HCT116 (cell line): ENCODE data around the gene SCG5. TPM values are rescaled to one million over a fixed set of nuclear protein-coding genes. Genes with fewer than 3 reads are reported as not detected.

Experiments used
- ATAC-seq: fragments of 200-7000 bp; cut with Tn5 transposase; 2 replicates; pipeline ENCODE4 v1.9.1; 2020; ENCODE audit warnings: mild to moderate bottlenecking, moderate library complexity
- BruUV-seq: library from RNA; stranded (reverse); fragments of 400-500 nt; replicated peaks from 2 replicates; lab custom pipeline; 2021; lab: Mats Ljungman, UMichigan
- CTCF ChIA-PET: fragments of 300-600 bp; sonication (Branson Sonifier 250); formaldehyde crosslinking; loops from one replicate; lab custom pipeline; 2021; ENCODE audit warnings: antibody characterized with exemption; lab: Charles Lee
- POLR2A ChIA-PET: fragments of 300-600, 350-600 bp; sonication (Branson Sonifier 250); formaldehyde crosslinking; loops from one replicate; lab custom pipeline; 2021; ENCODE audit warnings: antibody characterized with exemption; lab: Charles Lee
- RAD21 ChIA-PET, 2 experiments: fragments of 300-600 bp; sonication (Branson Sonifier 250); formaldehyde crosslinking; loops; one replicate each; lab custom pipeline; 2023; ENCODE audit warnings: low total read pairs in 2 of 2; ENCODE audit not compliant: uncharacterized antibody in 2 of 2, unreplicated experiment in 2 of 2, low non-redundant PET in 1 of 2; lab: Charles Lee
- DNase-seq: peaks from one replicate; pipeline ENCODE4 v3.0.0-alpha.2; 2010; ENCODE audit warnings: low read depth, low spot score
- H2AFZ ChIP-seq: fragments of 200-600 bp; shearing (Covaris generic), sonication (generic); 2 replicates; pipeline ENCODE4 v1.6.1; 2017; ENCODE audit warnings: low read depth, mixed run types, mixed read lengths, antibody characterized with exemption, low read length; ENCODE audit not compliant: poor library complexity, severe bottlenecking
- H3K27ac ChIP-seq: 2 replicates; pipeline ENCODE4 v1.5.1; 2012; ENCODE audit warnings: low read depth, low read length
- H3K27me3 ChIP-seq: fragments of 200-600 bp; sonication (generic); 2 replicates; pipeline ENCODE4 v1.6.1; 2016; ENCODE audit warnings: mixed run types, low read length, mixed read lengths; ENCODE audit not compliant: insufficient read depth
- H3K36me3 ChIP-seq, 2 experiments: fragments of 200-500 bp in 1 of 2; fragments of 200-600 bp in 1 of 2; sonication (Bioruptor generic) in 1 of 2; sonication (generic) in 1 of 2; 2 replicates each; pipeline versions ENCODE4 v1.5.1 to v1.6.1; 2014 to 2016; ENCODE audit warnings: low read length in 2 of 2, inconsistent platforms in 1 of 2, mixed read lengths in 1 of 2, mixed run types in 1 of 2; ENCODE audit not compliant: insufficient read depth in 2 of 2, control insufficient read depth in 1 of 2
- H3K4me1 ChIP-seq, 2 experiments: fragments of 200-600 bp in 1 of 2; sonication (generic) in 1 of 2; 2 replicates each; pipeline versions ENCODE4 v1.5.1 to v1.6.1; 2012 to 2017; ENCODE audit warnings: low read length in 2 of 2, inconsistent platforms in 1 of 2, mild to moderate bottlenecking in 1 of 2, mixed read lengths in 1 of 2, mixed run types in 1 of 2, moderate library complexity in 1 of 2; ENCODE audit not compliant: insufficient read depth in 2 of 2, control insufficient read depth in 1 of 2
- H3K4me2 ChIP-seq: fragments of 200-600 bp; sonication (generic); 2 replicates; pipeline ENCODE4 v1.6.1; 2017; ENCODE audit warnings: mixed run types, low read length, mixed read lengths
- H3K4me3 ChIP-seq, 2 experiments: fragments of 200-600 bp in 1 of 2; sonication (generic) in 1 of 2; replicated peaks in 1 of 2; 2 replicates each; pipeline ENCODE4 v1.5.1; 2011 to 2016; ENCODE audit warnings: low read length in 2 of 2, control low read depth in 1 of 2, low read depth in 1 of 2, mild to moderate bottlenecking in 1 of 2, mixed read lengths in 1 of 2, mixed run types in 1 of 2
- H3K79me2 ChIP-seq: fragments of 200-600 bp; sonication (generic); 2 replicates; pipeline ENCODE4 v1.6.1; 2017; ENCODE audit warnings: mild to moderate bottlenecking, mixed run types, low read length, moderate library complexity, mixed read lengths; ENCODE audit not compliant: insufficient read depth
- H3K9ac ChIP-seq: fragments of 200-600 bp; sonication (generic); 2 replicates; pipeline ENCODE4 v1.6.1; 2016; ENCODE audit warnings: low read length, mixed read lengths
- H3K9me2 ChIP-seq: fragments of 200-600 bp; sonication (generic), shearing (Covaris generic); 2 replicates; pipeline ENCODE4 v1.6.1; 2017; ENCODE audit warnings: mixed run types, mild to moderate bottlenecking, moderate library complexity; ENCODE audit not compliant: insufficient read depth
- H3K9me3 ChIP-seq, 2 experiments: fragments of 200-500 bp in 1 of 2; fragments of 200-600 bp in 1 of 2; sonication (Bioruptor generic) in 1 of 2; sonication (generic) in 1 of 2; 2 replicates each; pipeline ENCODE4 v1.6.1; 2014 to 2017; ENCODE audit warnings: low read length in 2 of 2, mixed read lengths in 2 of 2, inconsistent platforms in 1 of 2, low read depth in 1 of 2, mild to moderate bottlenecking in 1 of 2, mixed run types in 1 of 2, moderate library complexity in 1 of 2; ENCODE audit not compliant: control insufficient read depth in 1 of 2, insufficient read depth in 1 of 2
- H4K20me1 ChIP-seq: fragments of 200-600 bp; sonication (generic), shearing (Covaris generic); 2 replicates; pipeline ENCODE4 v1.6.1; 2017; ENCODE audit warnings: mixed run types, mild to moderate bottlenecking, moderate library complexity; ENCODE audit not compliant: insufficient read depth
- CBX3 ChIP-seq: IDR thresholded peaks from 2 replicates; pipeline ENCODE4 v1.6.1; 2012; ENCODE audit warnings: low read depth
- CEBPB ChIP-seq: IDR thresholded peaks from 2 replicates; pipeline ENCODE4 v1.6.1; 2012; ENCODE audit warnings: low read depth
- EGR1 ChIP-seq: IDR thresholded peaks from 2 replicates; pipeline ENCODE4 v1.6.1; 2012; ENCODE audit warnings: low read depth
- EZH2 ChIP-seq: fragments of 200-600 bp; sonication (generic); IDR thresholded peaks from 2 replicates; pipeline ENCODE4 v1.6.1; 2017; ENCODE audit warnings: antibody characterized with exemption, mixed run types
- FOSL1 ChIP-seq: IDR thresholded peaks from 2 replicates; pipeline ENCODE4 v1.6.1; 2012; ENCODE audit warnings: low read depth
- JUND ChIP-seq: IDR thresholded peaks from 2 replicates; pipeline ENCODE4 v1.6.1; 2012
- SP1 ChIP-seq: IDR thresholded peaks from 2 replicates; pipeline ENCODE4 v1.6.1; 2012; ENCODE audit warnings: low read depth
- SRF ChIP-seq: IDR thresholded peaks from 2 replicates; pipeline ENCODE4 v1.6.1; 2012; ENCODE audit warnings: low read depth
- YY1 ChIP-seq: IDR thresholded peaks from 2 replicates; pipeline ENCODE4 v1.6.1; 2011; ENCODE audit warnings: low read length, low read depth, moderate library complexity, mild to moderate bottlenecking; ENCODE audit not compliant: insufficient replicate concordance; ENCODE audit errors: extremely low read depth
- ZFX ChIP-seq: fragments of 450-650 bp; IDR thresholded peaks from 2 replicates; pipeline ENCODE4 v1.6.1; 2017
- intact Hi-C: fragments of 100-400 bp; cut with micrococcal nuclease; formaldehyde crosslinking; loops from 2 replicates; pipeline ENCODE4 v1.10.0; 2022
- total RNA-seq: library from RNA; stranded (reverse); gene quantifications from one replicate; pipeline ENCODE4 v1.2.1, GENCODE V29; 2021; ENCODE audit not compliant: unreplicated experiment
- TF ChIP-seq, protein P1 (sequence below): IDR thresholded peaks from 2 replicates; pipeline ENCODE4 v1.6.1; 2012
- TF ChIP-seq, protein P2 (sequence below), 3 experiments: fragments of 200-600 bp in 1 of 3; sonication (generic) in 1 of 3; IDR thresholded peaks in 2 of 3; conservative IDR thresholded peaks in 1 of 3; 2 replicates each; pipeline ENCODE4 v1.5.1; 2012 to 2017; ENCODE audit warnings: low read depth in 2 of 3, low read length in 2 of 3, antibody characterized with exemption in 1 of 3, borderline replicate concordance in 1 of 3, control low read depth in 1 of 3, mild to moderate bottlenecking in 1 of 3, mixed read lengths in 1 of 3, mixed run types in 1 of 3, moderate library complexity in 1 of 3; ENCODE audit not compliant: insufficient read depth in 1 of 3
- TF ChIP-seq, protein P3 (sequence below): IDR thresholded peaks from 2 replicates; pipeline ENCODE4 v1.6.1; 2012

The SCG5 gene
- total RNA-seq, 1 experiment from 2014 or later = 1.7 TPM

DNA sequence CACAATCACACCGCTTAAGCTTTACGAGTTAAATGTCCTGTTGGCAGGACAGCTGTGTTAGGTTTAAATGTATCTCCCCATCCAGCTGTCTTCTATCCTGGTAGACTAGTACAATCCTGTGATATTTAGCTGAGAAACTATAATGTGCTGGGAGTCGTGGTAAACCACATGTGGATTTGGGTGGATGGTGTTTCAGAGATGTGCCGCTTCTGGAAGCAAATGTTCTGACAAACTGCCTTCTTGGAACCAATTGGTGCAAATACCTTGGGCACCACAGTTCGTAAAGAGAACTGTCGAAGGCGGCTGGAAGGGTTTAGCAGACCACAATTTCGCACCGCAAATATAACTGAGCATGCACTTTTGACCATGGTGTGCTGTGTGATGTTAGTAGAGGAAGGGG lies 15.0 kb downstream of the SCG5 start:
- no peaks in the 10 kb centered on the region for H3K9me3 ChIP-seq
- ChIA-PET CTCF (no interaction called here), POLR2A (no interaction called here), RAD21 (no interaction called here)
- H3K79me2 ChIP-seq = no peaks in the 10 kb centered on the region
- H4K20me1 ChIP-seq = no peaks in the 10 kb centered on the region
- no TSS peak for BruUV-seq
- H3K9me2 ChIP-seq = no peaks in the 10 kb centered on the region
- TF ChIP-seq, protein P1, sequence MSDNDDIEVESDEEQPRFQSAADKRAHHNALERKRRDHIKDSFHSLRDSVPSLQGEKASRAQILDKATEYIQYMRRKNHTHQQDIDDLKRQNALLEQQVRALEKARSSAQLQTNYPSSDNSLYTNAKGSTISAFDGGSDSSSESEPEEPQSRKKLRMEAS = no peak
- TF ChIP-seq JUND (no peak), ZFX (no peak), SRF (no peak), CBX3 (no peak), EZH2 (no peak), YY1 (no peak), CEBPB (no peak), FOSL1 (no peak), EGR1 (no peak), SP1 (no peak)
- TF ChIP-seq, protein P2, sequence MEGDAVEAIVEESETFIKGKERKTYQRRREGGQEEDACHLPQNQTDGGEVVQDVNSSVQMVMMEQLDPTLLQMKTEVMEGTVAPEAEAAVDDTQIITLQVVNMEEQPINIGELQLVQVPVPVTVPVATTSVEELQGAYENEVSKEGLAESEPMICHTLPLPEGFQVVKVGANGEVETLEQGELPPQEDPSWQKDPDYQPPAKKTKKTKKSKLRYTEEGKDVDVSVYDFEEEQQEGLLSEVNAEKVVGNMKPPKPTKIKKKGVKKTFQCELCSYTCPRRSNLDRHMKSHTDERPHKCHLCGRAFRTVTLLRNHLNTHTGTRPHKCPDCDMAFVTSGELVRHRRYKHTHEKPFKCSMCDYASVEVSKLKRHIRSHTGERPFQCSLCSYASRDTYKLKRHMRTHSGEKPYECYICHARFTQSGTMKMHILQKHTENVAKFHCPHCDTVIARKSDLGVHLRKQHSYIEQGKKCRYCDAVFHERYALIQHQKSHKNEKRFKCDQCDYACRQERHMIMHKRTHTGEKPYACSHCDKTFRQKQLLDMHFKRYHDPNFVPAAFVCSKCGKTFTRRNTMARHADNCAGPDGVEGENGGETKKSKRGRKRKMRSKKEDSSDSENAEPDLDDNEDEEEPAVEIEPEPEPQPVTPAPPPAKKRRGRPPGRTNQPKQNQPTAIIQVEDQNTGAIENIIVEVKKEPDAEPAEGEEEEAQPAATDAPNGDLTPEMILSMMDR (IDR thresholded peaks at IDR 0.05 in 2 of 3, conservative IDR thresholded peaks at IDR 0.05 in 1 of 3; ENCODE audit: borderline replicate concordance in 1 of 3, insufficient read depth in 1 of 3, low read depth in 2 of 3, low read length in 2 of 3) = no peak
- TF ChIP-seq, protein P3, sequence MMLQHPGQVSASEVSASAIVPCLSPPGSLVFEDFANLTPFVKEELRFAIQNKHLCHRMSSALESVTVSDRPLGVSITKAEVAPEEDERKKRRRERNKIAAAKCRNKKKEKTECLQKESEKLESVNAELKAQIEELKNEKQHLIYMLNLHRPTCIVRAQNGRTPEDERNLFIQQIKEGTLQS = no peak
- no peak overlapping the region for H3K4me2 ChIP-seq
- no peak overlapping the region for H2AFZ ChIP-seq
- H3K36me3 ChIP-seq = peaks cover 0 to 4% of the 10 kb centered on the region in 2 experiments; a peak in 2 of 4 replicates
- H3K4me1 ChIP-seq = no peaks in the 10 kb centered on the region
- H3K4me3 ChIP-seq = no peak overlapping the region
- H3K27me3 ChIP-seq = no peaks in the 10 kb centered on the region
- no peak overlapping the region for H3K9ac ChIP-seq
- no peak overlapping the region for H3K27ac ChIP-seq
- DNase-seq = no peak
- intact Hi-C loops = no loop called here
- ATAC-seq = no peak
